ENCODE data around the gene PLAU. TPM values are rescaled to one million over a fixed set of nuclear protein-coding genes. Genes with fewer than 3 reads are reported as not detected.

The PLAU gene
- total RNA-seq, 4 donors from 2014 or later = 8.8 to 15.9 (median 11.9) TPM

DNA sequence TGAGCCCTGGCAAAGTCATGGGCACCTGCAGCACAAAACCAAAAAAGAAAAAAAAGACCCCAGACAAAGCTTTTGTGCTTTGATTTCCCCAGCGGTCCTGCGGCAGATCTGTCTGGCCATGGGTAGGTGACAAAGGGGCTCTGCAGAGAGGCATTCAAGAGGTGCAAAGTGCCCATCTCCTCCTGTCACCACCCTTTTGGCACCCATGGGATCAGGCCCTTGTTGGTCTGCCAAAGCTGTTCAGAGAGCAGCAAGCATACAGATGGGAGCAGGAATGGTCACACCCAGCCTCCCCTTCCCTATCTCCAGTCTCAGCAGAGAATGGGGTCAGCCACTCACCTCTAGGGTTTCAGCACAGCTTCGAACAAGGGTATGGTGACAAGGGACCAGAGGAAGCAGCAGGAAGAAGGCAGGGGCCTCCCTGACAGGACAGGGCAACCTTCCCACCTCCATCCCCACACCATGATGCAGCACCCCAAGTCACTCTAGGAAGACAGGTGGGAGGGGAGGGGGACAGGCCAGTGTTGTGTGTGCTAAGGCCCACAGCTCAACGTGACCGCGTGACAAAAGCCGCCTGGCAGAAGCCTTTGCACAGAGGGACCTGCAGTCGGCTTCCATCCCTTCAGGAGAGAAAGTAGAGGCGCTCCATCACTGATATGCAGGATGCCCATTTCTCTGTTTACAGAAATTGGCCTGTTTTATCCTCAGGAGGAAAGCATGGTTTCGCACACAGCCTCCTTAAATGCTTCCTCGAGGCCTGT, 42.9 kb upstream of the PLAU start:
- Histone ChIP-seq H3K27ac (peak overlapping the region; percentile 34 to 89 (median 78)), H3K4me3 (no peak overlapping the region), H3K9me3 (no peaks in the 10 kb centered on the region), H3K36me3 (peaks cover 0 to 95% (median 7%) of the 10 kb centered on the region in 3 donors), H3K4me1 (peaks cover 30 to 97% (median 45%) of the 10 kb centered on the region in 3 donors), H3K27me3 (no peaks in the 10 kb centered on the region)
- TF ChIP-seq, protein P1, sequence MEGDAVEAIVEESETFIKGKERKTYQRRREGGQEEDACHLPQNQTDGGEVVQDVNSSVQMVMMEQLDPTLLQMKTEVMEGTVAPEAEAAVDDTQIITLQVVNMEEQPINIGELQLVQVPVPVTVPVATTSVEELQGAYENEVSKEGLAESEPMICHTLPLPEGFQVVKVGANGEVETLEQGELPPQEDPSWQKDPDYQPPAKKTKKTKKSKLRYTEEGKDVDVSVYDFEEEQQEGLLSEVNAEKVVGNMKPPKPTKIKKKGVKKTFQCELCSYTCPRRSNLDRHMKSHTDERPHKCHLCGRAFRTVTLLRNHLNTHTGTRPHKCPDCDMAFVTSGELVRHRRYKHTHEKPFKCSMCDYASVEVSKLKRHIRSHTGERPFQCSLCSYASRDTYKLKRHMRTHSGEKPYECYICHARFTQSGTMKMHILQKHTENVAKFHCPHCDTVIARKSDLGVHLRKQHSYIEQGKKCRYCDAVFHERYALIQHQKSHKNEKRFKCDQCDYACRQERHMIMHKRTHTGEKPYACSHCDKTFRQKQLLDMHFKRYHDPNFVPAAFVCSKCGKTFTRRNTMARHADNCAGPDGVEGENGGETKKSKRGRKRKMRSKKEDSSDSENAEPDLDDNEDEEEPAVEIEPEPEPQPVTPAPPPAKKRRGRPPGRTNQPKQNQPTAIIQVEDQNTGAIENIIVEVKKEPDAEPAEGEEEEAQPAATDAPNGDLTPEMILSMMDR (IDR thresholded peaks at IDR 0.05) = no peak
- no peak for TF ChIP-seq POLR2A (IDR thresholded peaks at IDR 0.05)
- intact Hi-C loops (cut with DNase I) = no loop called here
- 82 to 84% methylated on average over 6 to 10 of the region's 11 CpGs for WGBS, 2 donors
- no peak for DNase-seq

DNA sequence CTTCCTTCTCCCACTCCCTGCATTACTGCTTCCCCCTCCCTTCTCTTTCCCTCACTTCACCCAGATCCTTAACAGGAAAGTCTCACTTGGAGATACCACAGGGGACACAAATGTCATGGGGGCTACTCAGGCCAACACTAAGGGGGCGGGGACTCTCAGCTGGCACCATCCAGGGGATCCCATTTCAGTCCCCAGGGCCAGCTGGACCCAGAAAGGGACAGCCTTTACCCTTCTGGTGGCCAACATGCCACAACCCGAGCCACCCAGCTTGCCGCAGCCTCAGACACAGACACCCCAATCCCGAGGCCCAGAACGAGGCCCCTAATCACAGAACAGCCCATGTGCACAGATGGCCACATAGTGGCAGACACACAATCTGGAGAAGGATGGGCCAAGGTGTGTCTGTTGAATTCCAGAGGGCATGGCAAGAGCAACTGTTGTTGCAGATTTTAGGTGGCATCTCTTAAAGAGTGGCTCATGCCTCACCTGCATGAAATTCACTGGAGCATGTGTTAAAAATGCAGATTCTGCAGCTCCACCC, 42.2 kb upstream of the PLAU start:
- Histone ChIP-seq H3K4me3 (no peak overlapping the region), H3K36me3 (peaks cover 0 to 89% (median 7%) of the 10 kb centered on the region in 3 donors), H3K27me3 (no peaks in the 10 kb centered on the region), H3K9me3 (no peaks in the 10 kb centered on the region), H3K27ac (peak overlapping the region in 3 of 4 donors; percentile 46 to 89 (median 82)), H3K4me1 (peaks cover 34 to 97% (median 48%) of the 10 kb centered on the region in 3 donors)
- DNase-seq = no peak
- intact Hi-C loops (cut with DNase I) = no loop called here
- 100% methylated on average over 1 to 2 of the region's 5 CpGs for WGBS, 2 donors
- no peak for TF ChIP-seq POLR2A (IDR thresholded peaks at IDR 0.05)
- TF ChIP-seq, protein P1 (IDR thresholded peaks at IDR 0.05) = no peak

DNA sequence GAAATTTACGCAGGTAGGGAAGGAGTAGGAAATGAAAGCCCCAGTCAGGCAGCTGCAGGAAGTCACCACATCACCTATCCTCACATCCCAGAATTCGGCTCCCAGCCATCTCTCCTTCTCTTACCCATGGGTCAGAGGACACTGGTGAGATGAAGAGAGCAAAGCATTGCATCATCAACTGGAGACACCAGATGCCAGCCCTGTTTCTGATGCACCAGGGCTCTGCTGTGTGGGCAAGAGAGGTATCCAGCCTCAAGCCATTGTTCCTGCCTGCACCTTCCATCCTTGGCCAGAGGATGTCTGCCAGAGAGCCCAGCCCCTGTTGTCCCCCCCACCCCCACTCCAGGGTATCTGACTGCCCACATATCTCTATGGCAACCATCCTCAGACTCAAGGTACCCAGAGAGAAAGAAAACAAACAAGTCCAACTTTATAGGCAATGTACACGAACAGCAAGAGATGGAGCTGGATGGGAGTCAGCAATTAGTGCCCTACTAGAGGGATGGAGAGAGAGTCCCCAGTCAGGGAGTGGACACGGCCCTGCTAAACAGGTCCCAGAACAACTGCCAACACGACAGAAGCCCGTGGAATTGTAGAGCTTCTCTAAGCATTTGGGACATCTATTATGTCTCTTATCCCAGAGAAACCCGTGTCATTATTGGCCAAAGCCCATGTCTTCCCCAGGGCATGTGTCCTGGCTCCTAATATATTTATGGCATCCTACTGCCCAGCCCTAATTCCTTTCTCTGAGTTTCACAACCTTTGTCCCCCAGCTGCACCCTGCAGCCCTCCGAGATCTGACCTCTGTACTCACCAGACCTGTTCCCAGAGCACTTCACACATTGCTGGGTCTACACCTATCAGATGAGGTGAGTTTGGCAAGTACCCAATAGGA, 39.4 kb upstream of the PLAU start:
- intact Hi-C loops (cut with DNase I) = no loop called here
- no peak for DNase-seq
- Histone ChIP-seq H3K27ac (peak overlapping the region; percentile 45 to 89 (median 78)), H3K4me3 (no peak overlapping the region), H3K36me3 (peaks cover 0 to 62% (median 0%) of the 10 kb centered on the region in 3 donors), H3K4me1 (peaks cover 39 to 91% (median 52%) of the 10 kb centered on the region in 3 donors), H3K9me3 (no peaks in the 10 kb centered on the region), H3K27me3 (no peaks in the 10 kb centered on the region)
- no peak for TF ChIP-seq POLR2A (IDR thresholded peaks at IDR 0.05)
- TF ChIP-seq, protein P1 (IDR thresholded peaks at IDR 0.05) = no peak
- WGBS, 2 donors = 55 to 65% methylated on average over 7 of the region's 8 CpGs

DNA sequence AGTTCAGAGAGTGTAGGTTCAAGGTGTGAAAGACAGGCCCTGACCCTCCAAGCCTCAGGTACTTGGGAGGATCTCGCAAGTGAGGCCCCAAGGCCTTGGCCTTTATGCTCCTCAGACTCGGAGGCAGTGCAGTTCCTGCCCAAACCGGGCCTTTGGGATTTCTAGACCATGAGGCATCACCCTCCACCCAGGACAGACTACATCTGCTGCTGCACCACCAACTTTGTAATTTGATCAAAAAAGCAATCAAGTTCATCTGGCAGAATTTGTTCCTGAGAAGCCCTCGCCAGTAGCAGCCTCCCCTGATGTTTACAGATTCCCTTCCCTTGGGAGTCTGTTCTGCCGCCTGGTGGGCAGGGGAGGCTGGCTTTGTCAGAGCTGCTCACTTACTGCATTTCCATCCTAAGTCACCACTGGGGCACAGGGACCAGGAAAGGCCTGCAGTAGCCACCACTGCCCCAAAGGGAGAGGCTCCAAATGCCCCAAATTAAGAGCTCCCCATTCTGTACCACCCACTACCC, 38.7 kb upstream of the PLAU start:
- peaks cover 36 to 91% (median 49%) of the 10 kb centered on the region in 3 donors for H3K4me1 ChIP-seq

More for the DNA sequence above, 38.7 kb upstream of the PLAU start:
- intact Hi-C loops (cut with DNase I) = no loop called here
- peaks cover 0 to 55% (median 0%) of the 10 kb centered on the region in 3 donors for H3K36me3 ChIP-seq
- H3K27me3 ChIP-seq = no peaks in the 10 kb centered on the region
- no peak for DNase-seq
- H3K27ac ChIP-seq = peak overlapping the region; percentile 45 to 89 (median 78)
- peak overlapping the region in 3 of 4 donors; percentile 74 to 98 (median 97) for H3K4me3 ChIP-seq
- TF ChIP-seq, protein P1 (IDR thresholded peaks at IDR 0.05) = peak in 4 of 6 experiments; percentile 9 to 43 (median 22)
- TF ChIP-seq POLR2A (IDR thresholded peaks at IDR 0.05) = no peak
- WGBS, 2 donors = 44 to 66% methylated on average over 3 to 4 of the region's 5 CpGs
- no peaks in the 10 kb centered on the region for H3K9me3 ChIP-seq
